SKM-1 treated with dmso at 0.1 percent for 144 hours (cell line): Measurements from ENCODE around the gene MPC1.

Source experiments
- DNase-seq: peaks from one replicate; lab custom pipeline; 2025; ENCODE audit not compliant: unreplicated experiment; lab: John Stamatoyannopoulos, UW

MPC1 gene

GRCh38 chr6:166318649-166319600 lies 63.8 kb downstream of the MPC1 start:
- DNase-seq, result no peak

GRCh38 chr6:166318227-166318626 lies 64.5 kb downstream of the MPC1 start:
- DNase-seq, result no peak

GRCh38 chr6:166317261-166318212 lies 65.2 kb downstream of the MPC1 start:
- DNase-seq, result no peak

GRCh38 chr6:166315436-166315835 lies 67.3 kb downstream of the MPC1 start:
- DNase-seq, result no peak
